Keratinocyte (primary cell): ENCODE results near the gene MAU2. TPM values are rescaled to one million over a fixed set of nuclear protein-coding genes. Genes with fewer than 3 reads are reported as not detected.

Experiments used
- DNase-seq: peaks from one replicate; pipeline ENCODE4 v3.0.0-alpha.2; 2011; ENCODE audit warnings: low read depth, missing footprints, low spot score
- FAIRE-seq: peaks from 2 replicates; lab custom pipeline; 2011; peaks lifted over from hg19 to GRCh38; lab: Jason Lieb, UNC
- H2AFZ ChIP-seq: 2 replicates; pipeline ENCODE4 v1.6.0; 2012; ENCODE audit warnings: low read length, control low read depth, inconsistent platforms; ENCODE audit not compliant: control insufficient read depth
- H3K27ac ChIP-seq: 2 replicates; pipeline ENCODE4 v1.5.1; 2011; ENCODE audit warnings: low read length; ENCODE audit not compliant: control insufficient read depth, insufficient read depth
- H3K27me3 ChIP-seq: 3 replicates; pipeline ENCODE4 v1.6.0; 2011; ENCODE audit warnings: low read length; ENCODE audit not compliant: control insufficient read depth, insufficient read depth; ENCODE audit errors: extremely low read depth
- H3K36me3 ChIP-seq, 2 experiments: 2 replicates in 1 of 2; 3 replicates in 1 of 2; pipeline ENCODE4 v1.5.1; 2011; ENCODE audit warnings: low read length in 2 of 2, mild to moderate bottlenecking in 1 of 2; ENCODE audit not compliant: control insufficient read depth in 2 of 2, insufficient read depth in 2 of 2; ENCODE audit errors: extremely low read depth in 1 of 2
- H3K4me1 ChIP-seq: 3 replicates; pipeline ENCODE4 v1.5.1; 2011; ENCODE audit warnings: low read length; ENCODE audit not compliant: control insufficient read depth, insufficient read depth; ENCODE audit errors: extremely low read depth
- H3K4me2 ChIP-seq: 3 replicates; pipeline ENCODE4 v1.6.0; 2011; ENCODE audit warnings: low read depth, low read length; ENCODE audit not compliant: control insufficient read depth, insufficient read depth; ENCODE audit errors: extremely low read depth
- H3K4me3 ChIP-seq, 3 experiments: fragments of 200-600 bp in 1 of 3; sonication (generic) in 1 of 3; 2 replicates in 2 of 3; 3 replicates in 1 of 3; pipeline ENCODE4 v1.5.1; 2011 to 2016; ENCODE audit warnings: low read length in 3 of 3, mild to moderate bottlenecking in 3 of 3, control low read depth in 2 of 3, inconsistent platforms in 1 of 3, low read depth in 1 of 3, mixed read lengths in 1 of 3, mixed run types in 1 of 3, moderate library complexity in 1 of 3; ENCODE audit not compliant: control insufficient read depth in 2 of 3, insufficient read depth in 2 of 3; ENCODE audit errors: extremely low read depth in 1 of 3
- H3K79me2 ChIP-seq: 2 replicates; pipeline ENCODE4 v1.6.0; 2012; ENCODE audit warnings: low read length; ENCODE audit not compliant: control insufficient read depth, insufficient read depth
- H3K9ac ChIP-seq: 3 replicates; pipeline ENCODE4 v1.6.0; 2011; ENCODE audit warnings: low read length; ENCODE audit not compliant: control insufficient read depth, insufficient read depth; ENCODE audit errors: extremely low read depth
- H3K9me1 ChIP-seq: 3 replicates; pipeline ENCODE4 v1.6.0; 2011; ENCODE audit warnings: low read length; ENCODE audit not compliant: control insufficient read depth, insufficient read depth; ENCODE audit errors: extremely low read depth
- H3K9me3 ChIP-seq: 2 replicates; pipeline ENCODE4 v1.5.1; 2012; ENCODE audit warnings: low read depth, low read length; ENCODE audit not compliant: control insufficient read depth
- H4K20me1 ChIP-seq: 3 replicates; pipeline ENCODE4 v1.6.0; 2011; ENCODE audit warnings: low read length; ENCODE audit not compliant: control insufficient read depth, insufficient read depth; ENCODE audit errors: extremely low read depth
- CTCF ChIP-seq, 3 experiments: IDR thresholded peaks in 1 of 3; conservative IDR thresholded peaks in 1 of 3; optimal IDR thresholded peaks in 1 of 3; 2 replicates in 2 of 3; 3 replicates in 1 of 3; pipeline versions ENCODE3 to v1.5.1; 2011; ENCODE audit warnings: low read length in 3 of 3, mild to moderate bottlenecking in 3 of 3, moderate library complexity in 2 of 3, control low read depth in 1 of 3, inconsistent platforms in 1 of 3; ENCODE audit not compliant: insufficient read depth in 2 of 3; ENCODE audit errors: extremely low read depth in 1 of 3
- EZH2 ChIP-seq: IDR thresholded peaks from one replicate; pipeline ENCODE4 v1.6.1; 2012; ENCODE audit warnings: inconsistent platforms, mild to moderate bottlenecking, low read length, moderate library complexity
- dilution Hi-C: fragments of 300-500 bp; cut with MboI; formaldehyde crosslinking; loops from one replicate; pipeline ENCODE4 v1.7.0; 2020; ENCODE audit warnings: low sequenced_read_pairs; ENCODE audit not compliant: extremely low pct_ligation_motif_present
- polyA plus RNA-seq, 5 experiments: library from polyadenylated mRNA; depleted of rRNA in 3 of 5; stranded (reverse) in 3 of 5; stranded (forward) in 1 of 5; unstranded in 1 of 5; fragments of >200 nt; gene quantifications; 1 replicate in 1 of 5; 2 replicates in 3 of 5; 3 replicates in 1 of 5; pipeline versions ENCODE4 v1.2.1 to v1.2.3, GENCODE V29; 2011 to 2012; ENCODE audit warnings: missing spikeins in 2 of 5, low read depth in 1 of 5, low replicate concordance in 1 of 5

The MAU2 gene
- polyA plus RNA-seq, 1 donor (not counting 4 experiments of a cell fraction or from before 2014, with no cell fraction given) = 10.3 TPM

GRCh38 chr19:19329126-19329525 lies 8.5 kb downstream of the MAU2 start:
- Histone ChIP-seq H2AFZ (no peak overlapping the region), H3K36me3 (peaks cover 18 to 20% of the 10 kb centered on the region in 2 experiments), H3K9me1 (no peaks in the 10 kb centered on the region), H3K4me2 (no peak overlapping the region), H3K9ac (no peak overlapping the region), H3K4me3 (no peak overlapping the region), H3K9me3 (no peaks in the 10 kb centered on the region), H3K27me3 (no peaks in the 10 kb centered on the region), H4K20me1 (no peaks in the 10 kb centered on the region), H3K27ac (no peak overlapping the region), H3K79me2 (peaks cover 21% of the 10 kb centered on the region), H3K4me1 (no peaks in the 10 kb centered on the region)
- TF ChIP-seq EZH2 = no peak
- no peak for TF ChIP-seq CTCF (optimal IDR thresholded peaks at IDR 0.05 in 1 of 3, IDR thresholded peaks at IDR 0.05 in 1 of 3, conservative IDR thresholded peaks at IDR 0.05 in 1 of 3; ENCODE audit: extremely low read depth in 1 of 3, insufficient read depth in 2 of 3, low read length in 3 of 3)
- FAIRE-seq (no peak), DNase-seq (no peak)
- dilution Hi-C loops = no loop called here

DNA sequence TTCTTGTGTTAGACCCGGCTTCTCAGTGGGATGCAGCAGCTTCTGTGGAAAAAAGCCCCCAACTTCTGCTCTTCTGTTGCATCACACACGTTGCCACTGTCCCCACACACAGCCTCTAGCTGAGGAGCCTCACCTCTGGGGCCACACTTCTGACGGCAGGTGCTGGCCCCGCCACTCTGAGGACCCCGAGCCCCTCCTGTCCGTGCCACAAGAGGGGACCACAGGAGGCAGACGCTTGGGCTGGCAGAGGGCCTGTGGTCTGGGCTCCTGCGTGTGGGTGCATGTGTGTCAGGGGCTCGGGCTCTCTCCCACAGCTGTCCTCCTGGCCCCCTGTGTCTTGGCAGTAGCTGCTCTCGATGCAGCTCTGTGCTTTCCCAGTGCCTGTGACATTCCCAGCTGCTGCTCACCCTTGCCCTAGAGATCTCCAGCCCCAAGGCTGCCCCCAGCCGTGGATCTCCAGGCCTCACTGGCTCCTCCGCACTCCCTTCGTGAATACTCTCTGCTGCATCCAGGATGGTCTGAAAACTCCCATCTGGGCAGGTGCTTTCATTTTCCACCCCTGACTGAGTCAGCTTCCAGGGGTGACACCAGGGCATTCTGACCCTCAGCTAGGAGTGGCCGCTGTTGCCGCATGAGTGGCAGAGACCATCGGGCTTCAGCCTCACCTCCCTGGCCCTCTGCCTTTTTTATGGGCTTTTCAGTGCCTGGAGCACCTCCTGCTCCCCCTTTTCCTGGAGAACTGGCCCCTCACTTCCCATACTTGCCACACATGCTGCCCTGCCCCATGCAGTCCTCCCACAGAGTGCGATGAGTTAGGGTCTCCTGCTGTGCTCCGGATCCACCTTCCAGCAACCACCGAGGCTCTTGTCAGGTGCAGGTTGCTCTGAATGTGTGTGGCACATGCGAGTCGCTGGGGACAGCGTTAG lies 13.7 kb downstream of the MAU2 start:
- DNase-seq (no peak), FAIRE-seq (no peak)
- no peaks in the 10 kb centered on the region for H3K27me3 ChIP-seq
- peaks cover 5% of the 10 kb centered on the region for H4K20me1 ChIP-seq
- no peak overlapping the region for H3K9ac ChIP-seq
- H3K4me3 ChIP-seq = no peak overlapping the region
- TF ChIP-seq CTCF (optimal IDR thresholded peaks at IDR 0.05 in 1 of 3, IDR thresholded peaks at IDR 0.05 in 1 of 3, conservative IDR thresholded peaks at IDR 0.05 in 1 of 3; ENCODE audit: extremely low read depth in 1 of 3, insufficient read depth in 2 of 3, low read length in 3 of 3) = no peak
- TF ChIP-seq EZH2 = no peak
- peaks cover 39% of the 10 kb centered on the region for H3K4me1 ChIP-seq
- dilution Hi-C loops = no loop called here
- H3K4me2 ChIP-seq = no peak overlapping the region
- peaks cover 26 to 33% of the 10 kb centered on the region in 2 experiments for H3K36me3 ChIP-seq
- no peak overlapping the region for H2AFZ ChIP-seq
- peaks cover 7% of the 10 kb centered on the region for H3K9me1 ChIP-seq
- H3K27ac ChIP-seq = no peak overlapping the region
- H3K79me2 ChIP-seq = peaks cover 15% of the 10 kb centered on the region
- no peaks in the 10 kb centered on the region for H3K9me3 ChIP-seq
